ENCODE measurements around the gene SH2D6. TPM values are rescaled to one million over a fixed set of nuclear protein-coding genes. Genes with fewer than 3 reads are reported as not detected.

Gene SH2D6
- polyA plus RNA-seq, 4 donors: 0.27 to 1.5 (median 0.58) TPM

DNA sequence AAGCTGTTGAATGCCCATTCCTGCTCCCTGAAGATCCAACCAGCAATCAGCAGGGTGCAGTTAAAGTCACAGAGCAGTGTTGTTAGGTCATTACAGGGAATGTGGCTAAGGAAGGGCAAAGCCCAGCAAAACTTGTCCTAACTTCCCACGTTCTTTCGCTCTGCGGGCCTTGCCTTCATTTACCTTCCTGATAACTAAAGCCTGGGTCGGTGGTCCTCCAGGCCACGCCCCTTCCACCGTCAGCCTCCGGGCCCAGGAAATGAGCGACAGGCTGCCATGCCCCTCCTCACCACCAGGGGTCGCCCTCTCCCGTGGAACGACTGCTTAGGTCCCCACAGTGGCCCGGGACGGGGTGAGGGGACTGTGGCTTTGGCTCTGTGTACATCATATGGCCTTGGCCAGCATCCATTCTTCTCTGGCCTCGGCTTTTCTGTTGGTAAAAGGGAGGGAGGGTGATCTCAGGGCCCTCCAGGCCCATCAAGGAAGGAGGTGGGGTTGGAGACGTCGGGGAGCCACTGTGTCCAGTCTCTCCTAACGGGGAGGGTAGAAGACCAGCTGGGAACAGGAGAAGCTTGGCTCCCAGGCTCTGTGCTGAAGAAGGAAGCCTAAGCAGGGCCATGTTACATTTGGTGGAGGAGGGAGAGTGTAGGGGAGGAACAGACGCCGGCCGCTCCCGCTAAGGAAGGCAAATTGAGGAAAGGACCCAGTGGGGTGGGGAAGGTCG is 2.2 kb downstream of the SH2D6 start:
- no peak for DNase-seq (ENCODE audit: low read depth in 4 of 4, low spot score in 3 of 4)

DNA sequence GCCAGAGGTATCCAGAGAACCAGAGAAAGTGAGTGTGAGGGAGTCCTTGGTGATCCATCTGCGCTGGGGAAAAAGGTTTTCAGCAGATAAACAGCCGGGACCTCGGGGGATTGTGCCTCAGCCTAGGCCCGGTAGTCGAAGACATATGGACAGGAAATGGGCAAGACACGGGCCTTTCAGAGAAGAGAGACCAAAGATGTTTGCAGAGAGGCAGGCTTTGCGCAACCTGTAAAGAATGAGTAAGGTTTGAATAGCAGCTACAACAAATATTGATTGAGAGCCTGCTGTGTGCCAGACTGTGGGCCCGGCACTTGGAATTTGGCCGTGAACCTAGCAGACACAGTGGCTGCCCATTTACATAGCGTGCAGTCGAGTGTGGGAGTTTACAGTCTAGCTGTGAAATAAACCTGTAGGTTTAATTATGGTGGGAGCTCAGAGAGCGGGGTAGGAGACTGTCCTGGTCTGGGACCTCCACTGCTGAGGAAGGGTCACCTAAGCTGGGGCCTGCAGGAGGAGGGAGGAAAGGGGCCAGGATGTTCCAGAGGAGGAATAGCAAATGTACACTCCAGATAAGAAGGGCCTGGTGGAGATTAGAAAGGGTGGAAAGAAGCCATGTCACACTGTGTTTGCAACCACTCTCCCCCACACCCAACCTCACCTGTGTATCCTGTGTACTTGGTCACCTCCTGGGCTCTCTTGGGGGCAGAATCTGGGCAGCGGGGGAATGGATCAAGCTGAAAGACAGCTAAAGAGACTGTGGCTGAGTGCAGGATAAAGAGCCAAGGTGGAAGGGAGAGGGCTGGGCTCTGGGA is 3.0 kb downstream of the SH2D6 start:
- no peak for DNase-seq (ENCODE audit: low read depth in 4 of 4, low spot score in 3 of 4)

DNA sequence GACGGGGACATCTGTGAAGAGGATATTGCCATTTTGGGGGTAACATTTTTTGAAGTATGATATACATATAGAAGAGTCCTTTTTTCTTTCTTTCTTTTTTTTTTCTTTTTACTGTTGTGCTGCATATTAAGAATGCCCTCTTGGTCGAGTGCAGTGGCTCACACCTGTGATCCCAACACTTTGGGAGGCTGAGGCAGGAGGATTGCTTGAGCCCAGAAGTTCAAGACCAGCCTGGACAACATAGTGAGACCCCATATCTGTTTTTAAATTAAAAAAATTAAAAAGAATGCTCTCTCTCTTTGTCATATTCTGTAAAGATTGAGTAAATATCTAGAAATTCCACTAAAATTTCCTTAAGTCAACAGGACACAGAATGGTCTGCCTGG is 3.6 kb downstream of the SH2D6 start:
- DNase-seq (ENCODE audit: low read depth in 4 of 4, low spot score in 3 of 4): no peak

DNA sequence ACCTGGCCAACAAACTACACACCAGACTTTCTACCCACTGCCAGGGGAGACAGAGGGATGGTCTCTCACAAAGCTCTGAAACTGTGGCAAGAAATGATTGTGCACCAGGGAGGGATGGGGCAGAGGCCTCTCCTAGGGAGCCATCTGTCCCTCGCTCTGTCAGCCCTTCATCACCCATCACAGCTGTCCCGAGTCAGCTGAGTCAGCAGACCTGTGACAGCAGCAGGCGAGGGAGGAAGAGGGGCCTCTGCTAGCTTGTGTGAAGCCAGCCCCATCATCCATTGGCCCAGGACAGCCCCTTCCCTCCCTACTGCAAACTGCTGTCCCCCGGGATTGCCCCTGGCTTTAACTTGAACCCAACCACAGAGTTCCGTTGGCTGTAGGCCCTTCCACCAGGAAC is 5.0 kb downstream of the SH2D6 start:
- DNase-seq (ENCODE audit: low read depth in 4 of 4, low spot score in 3 of 4): no peak

DNA sequence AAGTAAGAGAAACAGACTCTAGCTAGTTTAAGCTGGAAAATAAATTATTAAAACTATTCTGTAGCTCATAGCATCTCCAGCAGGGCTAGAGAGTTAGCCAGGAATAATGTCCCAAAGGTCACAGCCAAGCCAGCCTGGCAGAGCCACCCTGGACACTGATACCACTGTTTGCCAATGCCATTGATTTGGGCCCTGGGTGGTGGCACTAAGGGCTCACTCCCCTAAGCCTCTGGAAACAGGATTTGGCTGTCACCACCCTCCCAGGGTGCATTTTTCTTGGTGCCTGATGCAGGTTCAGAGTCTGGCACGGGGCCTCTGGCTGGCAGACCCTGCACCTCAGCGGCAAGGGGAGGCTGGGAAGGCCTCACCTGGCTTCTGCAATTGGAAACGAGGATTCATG is 7.1 kb downstream of the SH2D6 start:
- DNase-seq (ENCODE audit: low read depth in 4 of 4, low spot score in 3 of 4): no peak

DNA sequence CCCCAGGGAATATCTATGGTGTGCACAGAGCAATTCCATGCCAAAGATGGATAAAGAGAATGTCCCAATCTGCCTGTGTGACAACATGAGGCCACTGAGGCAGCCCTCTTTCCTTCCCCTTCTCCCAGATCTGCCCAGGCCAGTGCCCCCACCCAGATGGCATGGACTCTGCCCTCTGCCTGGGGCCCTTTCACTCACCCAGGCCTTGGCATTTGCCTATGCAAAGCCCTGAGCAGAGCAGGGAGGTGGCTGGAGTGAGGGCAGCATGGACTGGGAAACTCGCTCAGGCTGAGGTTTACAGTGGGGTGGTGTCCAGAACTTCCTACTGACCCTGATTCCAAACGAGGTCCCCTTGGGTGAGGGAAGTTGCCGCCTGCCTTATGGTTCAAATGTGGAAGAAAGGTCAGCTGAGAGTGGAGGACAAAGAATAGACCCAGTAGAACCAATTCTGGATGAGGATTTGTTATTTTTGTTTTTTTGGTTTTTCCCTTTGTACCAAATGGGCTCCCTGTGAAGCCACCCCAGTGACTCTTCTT is 8.9 kb downstream of the SH2D6 start:
- DNase-seq (ENCODE audit: low read depth in 4 of 4, low spot score in 3 of 4): no peak

DNA sequence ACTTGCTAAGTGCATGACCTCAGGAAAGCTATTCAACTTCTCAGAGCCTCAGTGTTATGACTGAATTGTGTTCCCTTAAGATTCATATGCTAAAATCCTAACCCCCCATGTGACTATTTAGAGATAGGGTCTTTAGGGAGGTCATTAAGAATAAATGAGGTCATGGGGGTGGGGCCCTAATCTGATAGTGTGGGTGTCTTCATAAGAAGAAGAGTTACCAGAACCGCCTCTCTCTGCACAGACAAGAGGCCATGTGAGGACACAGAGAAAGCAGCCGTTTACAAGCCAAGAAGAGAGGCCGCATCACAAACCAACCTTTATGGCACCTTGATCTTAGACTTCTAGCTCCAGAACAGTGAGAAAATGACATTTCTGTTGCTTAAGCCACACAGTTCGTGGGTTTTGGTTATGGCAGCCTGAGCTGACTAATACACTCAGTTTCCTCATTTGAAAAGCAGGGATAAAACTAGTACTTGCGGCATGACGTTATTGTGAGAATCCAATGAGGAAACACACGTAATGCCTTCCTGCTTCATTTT is 9.9 kb downstream of the SH2D6 start:
- no peak for DNase-seq (ENCODE audit: low read depth in 4 of 4, low spot score in 3 of 4)

DNA sequence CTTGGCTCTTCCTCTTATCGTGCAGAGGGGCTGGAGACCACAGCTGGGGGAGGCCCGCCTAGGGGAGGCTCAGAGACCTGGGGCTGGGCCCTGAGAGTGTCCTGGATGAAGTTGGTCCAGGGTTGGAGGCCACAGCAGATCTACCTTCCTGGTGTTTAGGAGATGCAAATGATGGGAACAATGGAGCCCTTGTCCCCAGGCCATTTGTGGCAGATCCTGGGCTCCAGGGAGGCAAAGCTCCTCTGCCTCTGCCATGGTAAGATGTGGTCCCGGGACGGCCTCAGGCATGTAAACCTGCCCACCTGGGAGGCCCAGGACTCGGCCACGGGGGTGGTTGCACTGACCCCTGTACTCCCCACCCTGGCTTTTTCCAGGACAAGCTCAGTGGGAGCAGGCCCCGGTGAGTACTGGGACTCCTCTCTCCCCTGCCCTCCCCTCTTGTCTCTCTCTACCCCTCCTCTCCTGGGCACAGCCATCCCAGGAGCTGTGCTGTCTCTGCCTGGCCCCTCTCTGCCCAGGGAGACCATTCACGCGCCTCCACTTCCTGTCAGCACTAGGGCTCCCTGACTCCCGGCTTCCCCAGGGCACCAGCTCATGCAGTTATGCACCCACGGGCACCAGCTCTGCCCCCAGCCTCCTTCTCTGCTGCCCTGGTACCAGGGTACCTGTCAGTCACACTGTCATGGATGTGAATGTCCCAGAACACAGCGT is 10.9 kb downstream of the SH2D6 start:
- no peak for DNase-seq (ENCODE audit: low read depth in 4 of 4, low spot score in 3 of 4)

DNA sequence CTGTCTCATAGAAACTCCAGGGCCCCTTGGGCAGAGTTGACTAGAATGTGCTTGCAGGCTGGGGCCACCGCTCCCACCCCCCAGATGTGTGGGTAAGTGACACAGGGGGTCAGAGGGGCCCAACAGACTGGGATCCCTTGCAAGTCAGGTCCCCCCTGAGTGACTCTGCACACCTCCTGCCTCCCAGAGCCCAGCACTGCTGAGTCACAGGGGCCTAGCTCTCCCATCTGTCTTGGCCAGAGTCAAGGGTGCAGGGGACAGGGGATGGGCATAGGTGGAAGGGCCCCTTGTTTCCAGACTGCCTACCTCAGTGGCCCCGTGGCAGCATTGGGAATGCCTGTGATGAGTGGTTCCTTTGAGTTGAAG is 11.4 kb downstream of the SH2D6 start:
- no peak for DNase-seq (ENCODE audit: low read depth in 4 of 4, low spot score in 3 of 4)

DNA sequence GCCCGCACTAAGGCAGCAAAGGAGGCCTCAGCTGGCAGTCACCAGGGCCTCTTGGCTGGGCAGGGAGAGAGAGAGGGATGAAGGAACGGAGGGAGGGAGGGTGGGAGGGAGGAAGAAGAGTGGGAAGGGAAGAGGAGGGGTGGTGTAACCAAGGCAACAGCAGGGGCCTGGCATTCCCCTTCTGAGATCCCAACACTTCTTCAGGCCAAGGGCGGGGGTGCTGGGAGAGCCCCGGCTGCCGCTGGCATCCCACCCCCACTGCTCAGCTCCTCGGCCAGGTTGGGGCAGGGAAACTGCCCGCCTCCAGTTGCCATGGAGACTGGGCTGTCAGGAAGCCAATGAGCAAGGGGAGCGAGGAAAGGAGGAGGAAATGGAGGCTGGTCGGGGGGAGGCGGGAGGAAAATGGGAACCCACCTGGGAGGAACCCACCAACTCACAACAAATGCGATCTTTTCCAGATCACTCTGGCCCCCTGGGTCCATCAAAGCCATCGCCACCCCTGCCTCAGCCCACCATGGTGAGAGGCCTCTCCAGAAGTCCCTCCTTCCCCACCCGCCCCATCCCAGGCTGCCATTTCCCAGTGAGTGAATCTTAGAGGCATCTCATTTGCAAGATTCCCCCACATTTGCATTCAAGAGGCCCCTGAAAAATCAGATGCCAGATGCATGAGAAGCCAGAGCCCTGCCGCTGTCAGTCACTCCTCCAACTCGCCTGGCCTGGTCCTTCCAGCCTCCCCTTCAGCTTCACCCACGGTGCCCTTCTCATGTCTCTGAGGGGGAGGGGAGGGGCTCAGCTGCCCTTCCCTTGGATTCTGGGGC is 12.4 kb downstream of the SH2D6 start:
- DNase-seq (ENCODE audit: low read depth in 4 of 4, low spot score in 3 of 4): no peak

DNA sequence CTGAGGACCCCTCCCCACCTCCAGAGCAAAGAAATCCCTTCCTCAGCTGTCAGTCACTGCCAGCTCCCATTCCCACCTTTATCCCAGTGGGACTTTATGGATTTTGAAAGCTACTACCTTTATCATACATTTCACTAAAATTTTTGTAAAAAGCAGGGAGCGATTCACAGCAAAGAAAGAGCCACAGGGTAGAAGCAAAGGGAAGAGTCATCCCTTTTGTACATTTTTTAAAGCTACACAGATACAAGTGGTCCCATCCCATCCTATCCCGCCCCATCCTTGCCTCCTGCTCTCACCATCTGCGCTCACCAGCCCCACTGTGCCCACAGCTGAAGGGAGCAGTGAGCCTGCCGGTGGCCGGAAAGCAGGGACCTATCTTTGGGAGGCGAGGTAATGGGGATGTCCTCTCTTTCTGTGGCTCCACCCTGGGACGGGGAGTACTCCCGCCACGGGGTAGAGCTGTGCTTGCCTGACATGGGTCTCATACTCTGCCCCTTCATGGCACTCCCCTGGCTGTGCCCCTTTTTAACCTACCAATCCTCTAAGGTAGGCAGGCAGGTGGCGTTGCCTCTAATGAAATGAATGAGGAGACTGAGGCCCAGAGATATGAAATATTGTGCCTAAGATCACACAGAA is 13.2 kb downstream of the SH2D6 start:
- DNase-seq (ENCODE audit: low read depth in 4 of 4, low spot score in 3 of 4): no peak

DNA sequence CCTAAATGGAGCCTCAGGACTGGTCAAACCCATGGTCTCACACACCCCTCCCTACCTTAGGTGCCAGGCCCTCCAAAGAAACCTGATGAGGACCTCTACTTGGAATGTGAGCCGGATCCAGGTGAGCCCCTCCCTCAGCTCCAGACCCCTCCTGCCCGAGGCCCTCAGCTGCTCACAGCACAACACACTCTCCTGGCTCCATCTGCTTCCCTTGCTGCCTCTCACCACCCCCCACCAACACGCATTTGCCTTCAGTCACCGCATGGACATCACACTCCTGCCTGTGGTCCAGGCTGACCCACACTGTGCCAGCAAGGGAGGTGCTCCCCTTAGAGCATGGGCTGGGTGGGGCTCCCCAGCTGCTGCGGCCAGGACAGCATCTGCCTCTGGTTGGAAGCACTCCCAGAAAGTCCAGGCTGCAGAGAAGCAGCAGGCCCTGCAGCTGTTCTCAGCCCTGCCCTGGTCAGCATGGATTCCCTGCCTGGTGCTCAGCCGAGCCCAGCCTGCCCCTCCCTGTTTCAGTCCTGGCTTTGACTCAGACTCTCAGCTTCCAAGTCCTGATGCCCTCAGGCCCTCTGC is 15.1 kb downstream of the SH2D6 start:
- no peak for DNase-seq (ENCODE audit: low read depth in 4 of 4, low spot score in 3 of 4)

DNA sequence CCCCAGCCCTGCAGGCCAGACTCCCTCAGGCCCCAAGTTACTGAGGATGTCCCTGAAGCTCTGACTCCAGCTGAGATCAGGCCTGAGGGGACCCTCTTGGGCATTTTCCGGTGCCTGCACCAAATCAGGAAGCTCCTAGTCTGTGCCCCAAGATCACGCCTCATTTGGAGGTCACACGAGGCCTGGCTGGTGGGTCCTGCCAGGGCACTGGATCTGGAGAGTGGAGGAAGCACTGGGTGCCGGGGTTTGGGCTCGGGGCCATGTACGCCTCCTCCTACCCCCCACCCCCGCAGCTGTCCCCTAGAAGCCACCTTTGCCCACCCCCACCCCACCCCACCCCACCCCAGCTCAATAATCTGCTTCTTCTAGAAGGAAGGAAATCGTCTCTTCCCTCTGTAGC is 16.2 kb downstream of the SH2D6 start:
- no peak for DNase-seq (ENCODE audit: low read depth in 4 of 4, low spot score in 3 of 4)

DNA sequence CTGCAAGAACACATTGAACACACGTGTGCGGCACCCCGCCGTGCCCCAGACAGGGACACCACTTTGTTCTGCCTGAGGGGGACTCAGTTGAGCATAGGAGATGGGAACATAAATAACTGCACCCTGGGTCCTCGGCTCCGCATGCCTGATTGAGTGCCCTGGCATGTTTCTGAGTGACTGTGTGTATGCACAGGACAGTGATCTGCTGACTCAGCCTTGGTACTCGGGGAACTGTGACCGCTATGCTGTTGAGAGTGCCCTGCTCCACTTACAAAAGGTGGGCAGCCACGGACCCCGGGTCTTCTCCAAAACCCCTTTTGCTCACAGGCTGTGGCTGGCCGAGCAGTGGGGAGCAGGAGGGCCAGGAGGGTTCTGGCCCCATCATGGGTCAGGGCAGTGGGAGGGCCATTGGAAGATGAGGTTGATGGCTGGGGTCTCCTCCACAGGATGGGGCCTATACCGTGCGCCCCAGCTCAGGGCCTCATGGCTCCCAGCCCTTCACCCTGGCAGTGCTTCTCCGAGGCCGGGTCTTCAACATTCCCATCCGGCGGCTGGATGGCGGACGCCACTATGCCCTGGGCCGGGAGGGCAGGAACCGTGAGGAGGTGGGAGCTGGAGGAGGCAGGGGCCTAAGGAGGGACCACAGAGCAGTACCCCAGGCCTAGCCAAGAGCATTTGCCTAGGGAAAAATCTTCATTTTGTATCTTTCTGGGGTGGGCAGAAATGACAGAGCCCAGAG is 16.9 kb downstream of the SH2D6 start:
- no peak for DNase-seq (ENCODE audit: low read depth in 4 of 4, low spot score in 3 of 4)

DNA sequence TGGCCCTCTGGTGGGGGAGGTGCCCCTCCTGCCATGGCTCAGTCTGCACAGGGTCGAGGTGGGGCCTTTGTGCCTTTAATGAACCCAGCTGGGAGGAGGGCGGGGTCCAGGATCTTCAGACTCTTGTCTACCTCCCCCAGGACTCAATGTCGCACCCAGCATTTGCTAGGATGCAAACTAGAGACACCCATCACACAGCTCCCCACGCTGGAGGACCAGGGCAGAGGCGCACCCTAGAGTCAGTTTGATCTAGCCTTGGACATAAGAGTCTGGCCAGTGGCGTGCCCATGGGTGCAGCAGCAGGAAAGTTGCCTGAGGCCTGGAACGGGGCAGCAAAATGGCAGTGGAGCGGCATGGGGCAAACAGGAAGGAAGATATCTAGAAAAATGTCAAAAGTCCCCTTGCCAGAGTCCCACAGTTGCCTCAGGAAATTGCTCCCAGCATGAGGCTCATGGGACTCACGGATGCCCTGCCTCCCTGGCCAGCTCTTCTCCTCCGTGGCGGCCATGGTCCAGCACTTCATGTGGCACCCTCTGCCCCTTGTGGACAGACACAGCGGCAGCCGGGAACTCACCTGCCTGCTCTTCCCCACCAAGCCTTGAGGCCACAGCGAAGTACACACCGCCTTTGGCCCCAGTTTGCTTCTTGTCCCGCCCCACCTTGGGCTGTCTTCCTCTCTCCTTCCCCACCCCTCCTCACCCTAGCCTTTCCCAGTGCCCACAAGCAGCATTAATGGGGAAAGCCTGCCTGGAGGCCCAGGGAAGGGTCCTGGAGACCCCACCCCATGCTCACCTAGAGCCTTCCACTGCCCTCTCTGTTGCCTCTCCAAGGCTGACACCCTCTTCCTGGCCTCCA is 17.7 kb downstream of the SH2D6 start:
- no peak for DNase-seq (ENCODE audit: low read depth in 4 of 4, low spot score in 3 of 4)

DNA sequence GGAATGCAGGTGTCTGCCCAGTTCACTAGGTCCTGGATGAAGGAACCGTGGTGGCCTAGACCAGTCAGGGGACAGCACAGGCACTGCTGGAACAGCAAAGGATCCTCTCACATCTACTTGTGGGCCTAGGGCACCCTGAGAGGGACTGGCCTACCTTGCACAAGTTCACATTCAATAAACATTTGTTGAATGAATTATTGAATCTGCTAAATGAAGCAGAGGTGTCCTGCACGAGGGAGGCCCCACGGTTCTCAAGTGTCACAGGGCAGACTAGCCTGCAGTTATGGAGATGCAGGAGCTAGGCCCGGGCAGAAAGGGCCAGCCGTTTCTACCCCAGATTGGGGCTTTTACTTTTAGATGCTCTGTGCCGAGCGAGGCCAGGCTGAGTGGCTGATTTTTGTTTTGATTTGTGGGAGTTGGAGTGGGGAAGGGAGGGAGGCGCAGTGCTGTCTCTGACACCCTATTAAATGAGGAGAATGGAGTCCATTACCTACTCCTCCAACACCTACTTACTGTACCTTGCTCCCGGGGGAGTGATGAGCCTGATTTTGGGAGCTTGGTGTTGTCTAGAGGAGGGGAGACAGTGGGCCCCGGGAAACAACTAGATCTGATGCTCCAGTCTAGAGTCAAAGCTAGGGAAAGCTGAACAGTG is 18.4 kb downstream of the SH2D6 start:
- no peak for DNase-seq (ENCODE audit: low read depth in 4 of 4, low spot score in 3 of 4)

DNA sequence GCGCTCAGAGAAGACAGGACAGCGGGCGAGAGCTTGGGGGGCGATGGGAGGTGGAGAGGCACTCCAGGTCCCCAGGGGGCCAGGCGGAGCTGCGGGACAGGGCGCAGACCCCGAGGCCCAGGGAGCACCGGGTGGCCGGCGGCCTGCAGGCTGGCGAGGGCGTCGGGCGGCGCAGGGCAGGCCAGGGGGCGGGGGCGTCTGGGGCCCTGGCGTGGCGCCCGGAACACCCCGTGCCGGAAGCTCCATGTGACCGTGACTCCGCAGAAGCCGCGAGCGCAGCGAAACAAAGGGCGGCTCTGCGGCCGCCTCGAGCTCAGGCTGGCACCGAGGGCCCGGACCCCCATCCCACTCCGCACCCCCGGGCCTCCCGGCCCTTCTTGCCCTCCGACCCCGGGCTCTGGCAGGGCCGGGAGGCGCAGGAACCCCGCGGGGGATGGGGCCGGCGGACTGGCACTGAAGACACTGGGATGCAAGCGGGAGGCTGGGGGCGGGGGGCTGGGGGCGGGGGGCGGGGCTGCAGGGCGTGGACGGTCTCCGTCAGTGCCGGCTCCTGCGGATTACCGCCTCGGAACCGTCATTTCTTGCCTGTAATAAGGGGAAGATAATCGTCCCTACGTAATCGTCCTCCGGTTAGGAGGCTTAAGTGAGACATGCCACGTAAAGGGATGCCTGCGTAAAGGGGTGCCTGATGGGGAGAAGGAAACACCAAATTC is 19.1 kb downstream of the SH2D6 start:
- no peak for DNase-seq (ENCODE audit: low read depth in 4 of 4, low spot score in 3 of 4)

All from left renal pelvis (tissue), 4 donors.